Right lobe of liver (tissue), 6 donors: ENCODE measurements around the gene CAMKMT. TPM values are rescaled to one million over a fixed set of nuclear protein-coding genes. Genes with fewer than 3 reads are reported as not detected.

ENCODE experiments used
- ATAC-seq, 4 donors: fragments of 200-7000 bp; cut with Tn5 transposase; one replicate each; pipeline ENCODE4 v1.9.1; 2020; ENCODE audit warnings: mild to moderate bottlenecking in 4 of 4, moderate library complexity in 4 of 4
- DNase-seq, 3 donors: peaks; one replicate each; pipeline ENCODE4 v3.0.0-alpha.2; 2020
- H3K27ac ChIP-seq, 3 donors: fragments of 200-600 bp; one replicate each; pipeline ENCODE4 v1.8.0; 2022
- H3K27me3 ChIP-seq, 2 donors: fragments of 200-600 bp; one replicate each; pipeline ENCODE4 v1.8.0; 2022
- H3K36me3 ChIP-seq, 4 donors: fragments of 200-600 bp; sonication (generic) in 1 of 4; one replicate each; pipeline versions ENCODE4 v1.5.1 to v1.8.0; 2017 to 2022; ENCODE audit warnings: control low read depth in 1 of 4
- H3K4me1 ChIP-seq, 4 donors: fragments of 200-600 bp; sonication (generic) in 1 of 4; one replicate each; pipeline versions ENCODE4 v1.5.1 to v1.8.0; 2017 to 2022; ENCODE audit warnings: control low read depth in 1 of 4
- H3K4me3 ChIP-seq, 3 donors: fragments of 200-600 bp; one replicate each; pipeline ENCODE4 v1.8.0; 2022
- H3K9me3 ChIP-seq, 4 donors: fragments of 200-600 bp; sonication (generic) in 1 of 4; one replicate each; pipeline versions ENCODE4 v1.5.1 to v1.8.0; 2017 to 2022; ENCODE audit warnings: control low read depth in 1 of 4
- CTCF ChIP-seq, 4 donors: fragments of 200-600 bp in 3 of 4; fragments of 450-650 bp in 1 of 4; IDR thresholded peaks; one replicate each; pipeline versions ENCODE4 v1.5.1 to v1.8.0; 2016 to 2022; ENCODE audit warnings: antibody characterized with exemption in 4 of 4, mild to moderate bottlenecking in 2 of 4
- POLR2A ChIP-seq: fragments of 450-650 bp; IDR thresholded peaks from one replicate; pipeline ENCODE4 v1.6.1; 2017; ENCODE audit warnings: antibody characterized with exemption, mild to moderate bottlenecking
- WGBS: methylation state at CpG from one replicate; pipeline ENCODE4 v1.1.6; 2018; ENCODE audit warnings: low coverage, low lambda C conversion rate; ENCODE audit not compliant: insufficient coverage; ENCODE audit errors: missing lambda C conversion rate; 5-methylcytosine and 5-hydroxymethylcytosine counted together
- intact Hi-C, 2 donors: fragments of 100-400 bp; cut with DNase I; formaldehyde crosslinking; loops; one replicate each; pipeline versions ENCODE4 v1.11.2 to v1.14.1; 2022
- total RNA-seq, 6 experiments: library from RNA; depleted of rRNA in 2 of 6; stranded (reverse); fragments of >200 nt in 2 of 6; fragmentation: NEBNext Ultra II Directional in 3 of 6; extraction: Animal tissue kit (Norgen Biotek cat#: 25700) in 3 of 6; gene quantifications; one replicate each; pipeline versions ENCODE4 v1.1.0 to v1.2.4, GENCODE V29; 2016 to 2023
- donor health status: DM: no; HTN: yes; CAD: no.
- donor health status: DM: no; HTN: no; CAD: no.
- donor health status: DM: no; HTN: no; CAD: no.
- donor health status: DM: no; HTN: yes; CAD: no.
- donor health status: DM: no; HTN: yes; CAD: no.

CAMKMT gene
- total RNA-seq, 6 experiments from 2014 or later = 2.0 to 7.4 (median 5.2) TPM

GRCh38 chr2:44560352-44560751 is 198.6 kb downstream of the CAMKMT start:
- Histone ChIP-seq H3K4me3 (no peak overlapping the region), H3K27ac (no peak overlapping the region), H3K27me3 (no peaks in the 10 kb centered on the region), H3K36me3 (no peaks in the 10 kb centered on the region), H3K4me1 (peaks cover 0 to 8% (median 0%) of the 10 kb centered on the region in 4 donors), H3K9me3 (no peaks in the 10 kb centered on the region)
- WGBS = 81% methylated on average over 4 of the region's 4 CpGs
- ATAC-seq (no peak), DNase-seq (no peak)
- peak in 3 of 4 donors; percentile 14 to 41 (median 23) for TF ChIP-seq CTCF (IDR thresholded peaks at IDR 0.05)
- TF ChIP-seq POLR2A = no peak
- intact Hi-C loops = no loop called here

- 25% methylated on average over 1 of the region's 1 CpG for WGBS
- no peak overlapping the region for H3K4me3 ChIP-seq
- H3K27me3 ChIP-seq = no peaks in the 10 kb centered on the region
Measured at GRCh38 chr2:44560941-44561340, 199.2 kb downstream of the CAMKMT start.

GRCh38 chr2:44562737-44563136 is 201.0 kb downstream of the CAMKMT start:
- intact Hi-C loops = no loop called here
- H3K27ac ChIP-seq = no peak overlapping the region
- no peaks in the 10 kb centered on the region for H3K9me3 ChIP-seq
- no peak overlapping the region for H3K4me3 ChIP-seq
- no peak for ATAC-seq
- no peaks in the 10 kb centered on the region for H3K4me1 ChIP-seq
- no peak for DNase-seq
- TF ChIP-seq CTCF (IDR thresholded peaks at IDR 0.05) = no peak
- TF ChIP-seq POLR2A = no peak
- H3K36me3 ChIP-seq = no peaks in the 10 kb centered on the region
- H3K27me3 ChIP-seq = no peaks in the 10 kb centered on the region
- WGBS = 82% methylated on average over 4 of the region's 5 CpGs

More at GRCh38 chr2:44560941-44561340, 199.2 kb downstream of the CAMKMT start:
- Histone ChIP-seq H3K27ac (no peak overlapping the region), H3K9me3 (no peaks in the 10 kb centered on the region), H3K36me3 (no peaks in the 10 kb centered on the region), H3K4me1 (peaks cover 0 to 2% (median 0%) of the 10 kb centered on the region in 4 donors)
- DNase-seq (no peak), ATAC-seq (peak in 1 of 4 donors; percentile 31)
- intact Hi-C loops = no loop called here
- TF ChIP-seq CTCF (IDR thresholded peaks at IDR 0.05) (no peak), POLR2A (no peak)

GRCh38 chr2:44564752-44565151 is 203.0 kb downstream of the CAMKMT start:
- 34% methylated on average over 5 of the region's 5 CpGs for WGBS
- DNase-seq (peak in 1 of 3 donors; percentile 51), ATAC-seq (peak; percentile 67 to 96 (median 82))
- H3K27me3 ChIP-seq = no peaks in the 10 kb centered on the region
- TF ChIP-seq CTCF (IDR thresholded peaks at IDR 0.05) = no peak
- TF ChIP-seq POLR2A = no peak
- H3K4me3 ChIP-seq = no peak overlapping the region
- no peaks in the 10 kb centered on the region for H3K4me1 ChIP-seq
- H3K27ac ChIP-seq = no peak overlapping the region
- intact Hi-C loops = no loop called here
- no peaks in the 10 kb centered on the region for H3K36me3 ChIP-seq
- no peaks in the 10 kb centered on the region for H3K9me3 ChIP-seq

- no peaks in the 10 kb centered on the region for H3K4me1 ChIP-seq
- TF ChIP-seq POLR2A = no peak
- no peak for TF ChIP-seq CTCF (IDR thresholded peaks at IDR 0.05)
Measured at GRCh38 chr2:44566059-44566458, 204.3 kb downstream of the CAMKMT start.

More at GRCh38 chr2:44566059-44566458, 204.3 kb downstream of the CAMKMT start:
- Histone ChIP-seq H3K27ac (no peak overlapping the region), H3K4me3 (no peak overlapping the region), H3K27me3 (no peaks in the 10 kb centered on the region), H3K9me3 (no peaks in the 10 kb centered on the region), H3K36me3 (no peaks in the 10 kb centered on the region)
- DNase-seq (no peak), ATAC-seq (no peak)
- intact Hi-C loops = no loop called here
